Stomach (tissue), 4 donors: ENCODE measurements around the gene ADH4.

ENCODE experiments used
- CTCF ChIP-seq, 7 experiments: fragments of 450-650 bp in 4 of 7; fragments of 200-600 bp in 3 of 7; sonication (generic) in 3 of 7; IDR thresholded peaks; one replicate each; pipeline ENCODE4 v1.5.1; 2016 to 2019; ENCODE audit warnings: antibody characterized with exemption in 7 of 7, control low read depth in 2 of 7, mild to moderate bottlenecking in 1 of 7
- EP300 ChIP-seq: sonication (generic); formaldehyde crosslinking; IDR thresholded peaks from one replicate; pipeline ENCODE4 v1.6.1; 2017; ENCODE audit warnings: antibody characterized with exemption
- POLR2A ChIP-seq, 4 donors: fragments of 450-650 bp; IDR thresholded peaks; one replicate each; pipeline ENCODE4 v1.6.1; 2016; ENCODE audit warnings: antibody characterized with exemption in 4 of 4, control low read depth in 2 of 4, mild to moderate bottlenecking in 1 of 4, moderate library complexity in 1 of 4

- no peak for TF ChIP-seq CTCF (IDR thresholded peaks at IDR 0.05)
- no peak for TF ChIP-seq EP300
- no peak for TF ChIP-seq POLR2A (IDR thresholded peaks at IDR 0.05)
Observed at GRCh38 chr4:99180382-99181070, 36.4 kb upstream of the ADH4 start.
